Left lung (tissue), 10 donors: ENCODE results near the gene CEP131. TPM values are rescaled to one million over a fixed set of nuclear protein-coding genes. Genes with fewer than 3 reads are reported as not detected.

Experiments
- ATAC-seq: fragments of 200-7000 bp; cut with Tn5 transposase; one replicate; pipeline ENCODE4 v1.9.1; 2020; ENCODE audit warnings: moderate library complexity
- DNase-seq, 4 donors: peaks; one replicate each; pipeline ENCODE4 v3.0.0-alpha.2; 2013 to 2020
- H3K27ac ChIP-seq, 2 donors: fragments of 200-600 bp; sonication (generic) in 1 of 2; one replicate each; pipeline versions ENCODE4 v1.5.0 to v1.8.0; 2020 to 2021
- H3K27me3 ChIP-seq, 2 donors: fragments of 200-600 bp; sonication (generic) in 1 of 2; one replicate each; pipeline versions ENCODE4 v1.5.0 to v1.8.0; 2020 to 2021
- H3K36me3 ChIP-seq, 2 donors: fragments of 200-600 bp; sonication (generic) in 1 of 2; one replicate each; pipeline versions ENCODE4 v1.5.0 to v1.8.0; 2020 to 2021
- H3K4me1 ChIP-seq, 2 donors: fragments of 200-600 bp; one replicate each; pipeline ENCODE4 v1.8.0; 2021
- H3K4me3 ChIP-seq, 2 donors: fragments of 200-600 bp; sonication (generic) in 1 of 2; one replicate each; pipeline versions ENCODE4 v1.5.0 to v1.8.0; 2020 to 2021; ENCODE audit warnings: mild to moderate bottlenecking in 1 of 2
- H3K9me3 ChIP-seq, 2 donors: fragments of 200-600 bp; sonication (generic) in 1 of 2; one replicate each; pipeline versions ENCODE4 v1.5.0 to v1.8.0; 2020 to 2021
- CTCF ChIP-seq, 2 donors: fragments of 200-600 bp; sonication (generic) in 1 of 2; IDR thresholded peaks; one replicate each; pipeline versions ENCODE4 v1.5.0 to v1.8.0; 2021; ENCODE audit warnings: antibody characterized with exemption in 2 of 2
- intact Hi-C, 2 donors: fragments of 100-400 bp; cut with DNase I; formaldehyde crosslinking; loops; one replicate each; pipeline versions ENCODE4 v1.11.2 to v1.14.2; 2022
- polyA plus RNA-seq, 6 donors: library from polyadenylated mRNA; unstranded; fragments of 120-200 nt; gene quantifications; one replicate each; pipeline ENCODE4 v1.2.1, GENCODE V29; 2013; ENCODE audit not compliant: insufficient read length in 6 of 6
- total RNA-seq, 2 donors: library from RNA; stranded (reverse); fragmentation: NEBNext Ultra II Directional; extraction: Animal tissue kit (Norgen Biotek cat#: 25700); gene quantifications; one replicate each; pipeline ENCODE4 v1.2.1, GENCODE V29; 2021
- donor health status: DM: no; HTN: yes; CAD: no.
- donor health status: DM: no; HTN: no; CAD: no.

CEP131 gene
- total and polyA plus RNA-seq, 8 donors: 7.7 to 21.0 (median 16.9) TPM

DNA sequence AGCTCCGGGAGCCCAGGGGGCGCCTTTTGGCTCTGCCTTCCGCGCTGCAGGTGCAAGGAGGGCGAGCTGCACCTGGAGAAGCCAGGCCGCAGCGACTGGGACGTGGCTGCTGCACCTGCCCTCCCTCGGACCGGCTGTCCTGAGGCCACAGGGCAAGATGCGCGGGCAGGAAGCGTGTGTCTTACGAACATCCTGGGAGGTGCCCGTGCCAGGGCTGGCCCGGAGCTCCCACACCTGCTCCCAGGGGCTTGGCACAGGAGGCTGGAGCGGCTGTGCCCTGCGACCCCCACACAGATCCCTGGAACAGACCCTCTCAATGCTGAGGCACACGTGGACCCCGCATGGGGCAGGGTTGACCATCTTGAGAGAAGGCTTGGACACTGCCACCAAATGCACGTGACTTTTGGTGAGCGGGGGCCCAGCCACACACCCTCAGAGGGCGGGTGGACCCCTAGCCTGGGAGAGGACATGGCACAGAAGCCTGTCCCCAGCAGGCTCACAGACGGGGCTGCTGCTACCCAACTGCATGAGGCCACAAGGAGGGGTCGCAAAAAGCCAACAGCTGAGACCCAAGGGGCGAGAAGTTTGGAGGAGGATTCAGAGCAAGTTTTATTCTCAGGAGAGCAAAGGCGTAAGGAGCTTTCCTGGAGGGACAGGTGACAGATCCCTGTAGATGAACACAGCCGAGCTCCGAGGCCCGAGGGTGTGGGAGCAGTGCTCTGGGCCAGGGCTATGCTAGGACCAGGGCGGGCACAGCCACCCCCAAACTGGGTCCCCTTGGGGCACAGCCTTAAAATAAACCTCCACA lies 27.7 kb upstream of the CEP131 start:
- peaks cover 0 to 65% of the 10 kb centered on the region in 2 donors for H3K36me3 ChIP-seq
- no peaks in the 10 kb centered on the region for H3K27me3 ChIP-seq
- intact Hi-C loops: loop anchor here in 1 of 2 donors (5.0 to 10.0 kb wide), 2 partner anchors 232 to 354 kb away; no protein-coding TSS in a partner anchor

GRCh38 chr17:81249223-81250040 lies 26.7 kb upstream of the CEP131 start:
- intact Hi-C loops: loop anchor here in 1 of 2 donors (5.0 to 10.0 kb wide), 2 partner anchors 233 to 355 kb away; no protein-coding TSS in a partner anchor
- peaks cover 0 to 76% of the 10 kb centered on the region in 2 donors for H3K36me3 ChIP-seq
- no peak for TF ChIP-seq CTCF (IDR thresholded peaks at IDR 0.05)
- H3K27me3 ChIP-seq: no peaks in the 10 kb centered on the region
- peak in 1 of 4 donors; percentile 54 for DNase-seq
- H3K27ac ChIP-seq: no peak overlapping the region
- ATAC-seq: no peak
- H3K4me3 ChIP-seq: no peak overlapping the region
- no peaks in the 10 kb centered on the region for H3K4me1 ChIP-seq
- no peaks in the 10 kb centered on the region for H3K9me3 ChIP-seq

More for the DNA sequence above, 27.7 kb upstream of the CEP131 start:
- Histone ChIP-seq H3K27ac (no peak overlapping the region), H3K4me3 (no peak overlapping the region), H3K4me1 (peaks cover 10% of the 10 kb centered on the region in 2 donors), H3K9me3 (no peaks in the 10 kb centered on the region)
- peak in 1 of 4 donors; percentile 68 for DNase-seq
- TF ChIP-seq CTCF (IDR thresholded peaks at IDR 0.05): no peak
- ATAC-seq: no peak

GRCh38 chr17:81248649-81249048 lies 25.9 kb upstream of the CEP131 start:
- Histone ChIP-seq H3K27me3 (no peaks in the 10 kb centered on the region), H3K9me3 (no peaks in the 10 kb centered on the region), H3K36me3 (peaks cover 0 to 78% of the 10 kb centered on the region in 2 donors), H3K27ac (no peak overlapping the region), H3K4me1 (no peaks in the 10 kb centered on the region), H3K4me3 (no peak overlapping the region)
- intact Hi-C loops: no loop called here
- TF ChIP-seq CTCF (IDR thresholded peaks at IDR 0.05): no peak
- no peak for ATAC-seq
- DNase-seq: peak in 1 of 4 donors; percentile 71

GRCh38 chr17:81247339-81247990 lies 24.7 kb upstream of the CEP131 start:
- H3K27me3 ChIP-seq: no peaks in the 10 kb centered on the region
- H3K4me1 ChIP-seq: no peaks in the 10 kb centered on the region
- no peak overlapping the region for H3K4me3 ChIP-seq
- no peak for ATAC-seq
- no peak overlapping the region for H3K27ac ChIP-seq
- H3K36me3 ChIP-seq: peaks cover 0 to 75% of the 10 kb centered on the region in 2 donors
- intact Hi-C loops: no loop called here
- no peak for DNase-seq
- no peak for TF ChIP-seq CTCF (IDR thresholded peaks at IDR 0.05)
- no peaks in the 10 kb centered on the region for H3K9me3 ChIP-seq
